OCI-LY3 (cell line): Measurements from ENCODE around the gene IL22RA2.

ENCODE experiments used
- CTCF ChIP-seq: fragments of 200-600, 300-600 bp; sonication (generic); IDR thresholded peaks from 2 replicates; pipeline ENCODE4 v1.5.1; 2014; ENCODE audit warnings: antibody characterized with exemption, low read length, low read depth
- EZH2phosphoT487 ChIP-seq: fragments of 200-600 bp; shearing (Covaris generic); IDR thresholded peaks from 2 replicates; pipeline ENCODE4 v1.6.1; 2018; ENCODE audit warnings: antibody characterized with exemption, mixed run types, low read depth

- TF ChIP-seq CTCF (no peak), EZH2phosphoT487 (no peak)
Measured at GRCh38 chr6:137182654-137183073, 9.2 kb upstream of the IL22RA2 start.
